Chondrocyte (in vitro differentiated cells): ENCODE measurements around the gene TCEA2. TPM values are rescaled to one million over a fixed set of nuclear protein-coding genes. Genes with fewer than 3 reads are reported as not detected.

Experiments used
- DNase-seq: peaks from one replicate; pipeline ENCODE4 v3.0.0; 2021; ENCODE audit warnings: mixed read lengths, low spot score
- H3K27ac Mint-ChIP-seq: one replicate; pipeline ENCODE4 v1.8.0; 2021; ENCODE audit warnings: mild to moderate bottlenecking, moderate library complexity, mixed read lengths; ENCODE audit not compliant: unreplicated experiment
- H3K27me3 Mint-ChIP-seq: 2 replicates; pipeline ENCODE4 v1.8.0; 2021; ENCODE audit warnings: low read depth, mixed read lengths
- H3K36me3 Mint-ChIP-seq: 2 replicates; pipeline ENCODE4 v1.8.0; 2021; ENCODE audit warnings: low read depth, mixed read lengths
- H3K4me1 Mint-ChIP-seq: 2 replicates; pipeline ENCODE4 v1.8.0; 2021; ENCODE audit warnings: low read depth, mild to moderate bottlenecking, mixed read lengths
- H3K4me3 Mint-ChIP-seq: one replicate; pipeline ENCODE4 v1.8.0; 2021; ENCODE audit warnings: mild to moderate bottlenecking, moderate library complexity, mixed read lengths; ENCODE audit not compliant: unreplicated experiment
- H3K9me3 Mint-ChIP-seq: 2 replicates; pipeline ENCODE4 v1.8.0; 2021; ENCODE audit warnings: low read depth, mixed read lengths
- total RNA-seq: library from RNA; stranded (reverse); gene quantifications from 3 replicates; pipeline ENCODE4 v1.2.1, GENCODE V29; 2021
- TF ChIP-seq, protein P1 (sequence below): fragments of 200-600 bp; sonication (generic); IDR thresholded peaks from 2 replicates; pipeline ENCODE4 v1.5.0; 2021; ENCODE audit warnings: antibody characterized with exemption, mild to moderate bottlenecking, moderate library complexity

Gene TCEA2
- total RNA-seq, 1 donor from 2014 or later, result 57.6 TPM

DNA sequence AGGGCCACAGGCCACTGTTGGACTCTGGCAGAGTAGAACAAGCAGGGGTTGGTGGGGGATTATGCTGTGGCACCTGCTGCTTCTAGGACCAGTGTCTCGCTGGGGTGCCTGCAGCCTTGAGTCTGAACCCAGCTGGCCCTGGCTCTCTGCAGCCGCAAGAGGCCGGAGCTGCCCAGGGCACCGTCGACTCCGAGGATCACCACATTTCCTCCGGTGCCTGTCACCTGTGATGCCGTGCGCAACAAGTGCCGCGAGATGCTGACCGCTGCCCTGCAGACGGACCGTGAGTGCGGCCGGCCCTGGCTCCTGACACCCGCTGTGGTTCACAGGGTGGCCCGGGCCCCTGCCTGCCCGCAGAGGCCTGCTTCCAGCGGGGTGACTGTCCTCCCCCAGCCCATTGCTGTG lies 6.2 kb downstream of the TCEA2 start:
- no peak for DNase-seq
- TF ChIP-seq, protein P1, sequence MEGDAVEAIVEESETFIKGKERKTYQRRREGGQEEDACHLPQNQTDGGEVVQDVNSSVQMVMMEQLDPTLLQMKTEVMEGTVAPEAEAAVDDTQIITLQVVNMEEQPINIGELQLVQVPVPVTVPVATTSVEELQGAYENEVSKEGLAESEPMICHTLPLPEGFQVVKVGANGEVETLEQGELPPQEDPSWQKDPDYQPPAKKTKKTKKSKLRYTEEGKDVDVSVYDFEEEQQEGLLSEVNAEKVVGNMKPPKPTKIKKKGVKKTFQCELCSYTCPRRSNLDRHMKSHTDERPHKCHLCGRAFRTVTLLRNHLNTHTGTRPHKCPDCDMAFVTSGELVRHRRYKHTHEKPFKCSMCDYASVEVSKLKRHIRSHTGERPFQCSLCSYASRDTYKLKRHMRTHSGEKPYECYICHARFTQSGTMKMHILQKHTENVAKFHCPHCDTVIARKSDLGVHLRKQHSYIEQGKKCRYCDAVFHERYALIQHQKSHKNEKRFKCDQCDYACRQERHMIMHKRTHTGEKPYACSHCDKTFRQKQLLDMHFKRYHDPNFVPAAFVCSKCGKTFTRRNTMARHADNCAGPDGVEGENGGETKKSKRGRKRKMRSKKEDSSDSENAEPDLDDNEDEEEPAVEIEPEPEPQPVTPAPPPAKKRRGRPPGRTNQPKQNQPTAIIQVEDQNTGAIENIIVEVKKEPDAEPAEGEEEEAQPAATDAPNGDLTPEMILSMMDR, result no peak
- no peaks in the 10 kb centered on the region for H3K27me3 Mint-ChIP-seq
- peaks cover 17% of the 10 kb centered on the region for H3K4me1 Mint-ChIP-seq
- no peak overlapping the region for H3K4me3 Mint-ChIP-seq
- no peak overlapping the region for H3K27ac Mint-ChIP-seq
- no peaks in the 10 kb centered on the region for H3K36me3 Mint-ChIP-seq
- no peaks in the 10 kb centered on the region for H3K9me3 Mint-ChIP-seq

DNA sequence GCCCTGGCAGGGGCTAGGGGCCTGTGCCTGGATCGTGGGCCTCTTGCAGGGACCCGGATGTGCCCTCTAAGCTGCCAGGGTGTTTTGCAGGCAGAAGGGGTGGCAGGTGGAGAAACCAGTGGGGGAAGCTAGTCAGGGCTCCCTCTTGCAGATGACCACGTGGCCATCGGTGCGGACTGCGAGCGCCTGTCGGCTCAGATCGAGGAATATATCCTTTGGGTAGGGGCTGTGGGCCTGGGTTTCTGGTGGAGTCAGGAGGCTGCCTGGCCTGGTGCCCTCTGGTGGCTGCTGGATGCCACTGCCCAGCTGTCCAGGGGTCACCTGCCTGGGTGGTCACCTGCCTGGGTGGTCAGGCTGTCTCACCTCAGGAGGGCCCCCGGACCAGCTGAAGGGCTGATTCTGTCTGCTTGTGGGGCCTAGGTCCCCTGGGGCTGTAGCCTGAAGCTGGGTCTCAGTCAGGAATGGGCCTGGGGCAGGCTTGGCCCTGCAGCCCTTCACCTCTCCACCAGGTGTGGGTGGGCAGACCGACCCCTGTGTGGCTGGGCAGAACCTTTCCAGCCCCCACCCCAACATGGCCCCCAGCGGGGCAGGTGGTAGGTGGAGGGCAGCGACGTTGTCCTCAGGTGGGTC lies 6.7 kb downstream of the TCEA2 start:
- H3K9me3 Mint-ChIP-seq, result no peaks in the 10 kb centered on the region
- H3K27ac Mint-ChIP-seq, result no peak overlapping the region
- H3K4me1 Mint-ChIP-seq, result peaks cover 12% of the 10 kb centered on the region
- TF ChIP-seq, protein P1, result peak; percentile 85
- no peaks in the 10 kb centered on the region for H3K36me3 Mint-ChIP-seq
- H3K27me3 Mint-ChIP-seq, result no peaks in the 10 kb centered on the region
- no peak for DNase-seq
- H3K4me3 Mint-ChIP-seq, result no peak overlapping the region

DNA sequence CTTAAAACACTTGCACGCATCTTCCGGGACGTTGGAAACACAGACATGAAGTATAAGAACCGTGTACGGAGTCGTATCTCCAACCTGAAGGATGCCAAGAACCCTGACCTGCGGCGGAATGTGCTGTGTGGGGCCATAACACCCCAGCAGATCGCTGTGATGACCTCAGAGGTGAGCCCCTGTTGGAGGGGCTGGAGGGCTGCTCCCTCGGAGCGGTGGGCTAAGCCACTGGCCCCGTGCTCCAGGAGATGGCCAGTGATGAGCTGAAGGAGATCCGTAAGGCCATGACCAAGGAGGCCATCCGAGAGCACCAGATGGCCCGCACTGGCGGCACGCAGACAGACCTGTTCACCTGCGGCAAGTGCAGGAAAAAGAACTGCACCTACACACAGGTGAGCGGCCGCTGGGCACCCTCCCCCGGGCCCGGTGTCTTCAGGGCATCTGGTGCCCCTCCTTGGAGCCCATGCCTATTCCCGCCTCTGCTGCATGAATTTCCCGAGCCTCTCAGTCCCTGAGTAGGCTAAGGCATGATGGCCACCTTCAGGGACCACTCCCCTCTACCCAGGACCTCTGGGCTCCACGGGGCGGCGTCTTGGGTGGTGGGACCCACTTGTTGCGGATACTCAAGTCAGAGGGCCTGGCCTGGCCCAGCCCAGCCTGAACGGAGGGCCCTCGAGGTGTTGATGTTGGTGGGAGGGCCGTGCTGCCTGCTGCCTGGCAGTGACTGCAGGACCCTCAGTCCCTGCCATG lies 7.4 kb downstream of the TCEA2 start:
- no peaks in the 10 kb centered on the region for H3K27me3 Mint-ChIP-seq
- TF ChIP-seq, protein P1, result no peak
- H3K27ac Mint-ChIP-seq, result no peak overlapping the region
- H3K4me1 Mint-ChIP-seq, result peaks cover 8% of the 10 kb centered on the region
- H3K9me3 Mint-ChIP-seq, result no peaks in the 10 kb centered on the region
- no peak for DNase-seq
- H3K4me3 Mint-ChIP-seq, result no peak overlapping the region
- H3K36me3 Mint-ChIP-seq, result no peaks in the 10 kb centered on the region

DNA sequence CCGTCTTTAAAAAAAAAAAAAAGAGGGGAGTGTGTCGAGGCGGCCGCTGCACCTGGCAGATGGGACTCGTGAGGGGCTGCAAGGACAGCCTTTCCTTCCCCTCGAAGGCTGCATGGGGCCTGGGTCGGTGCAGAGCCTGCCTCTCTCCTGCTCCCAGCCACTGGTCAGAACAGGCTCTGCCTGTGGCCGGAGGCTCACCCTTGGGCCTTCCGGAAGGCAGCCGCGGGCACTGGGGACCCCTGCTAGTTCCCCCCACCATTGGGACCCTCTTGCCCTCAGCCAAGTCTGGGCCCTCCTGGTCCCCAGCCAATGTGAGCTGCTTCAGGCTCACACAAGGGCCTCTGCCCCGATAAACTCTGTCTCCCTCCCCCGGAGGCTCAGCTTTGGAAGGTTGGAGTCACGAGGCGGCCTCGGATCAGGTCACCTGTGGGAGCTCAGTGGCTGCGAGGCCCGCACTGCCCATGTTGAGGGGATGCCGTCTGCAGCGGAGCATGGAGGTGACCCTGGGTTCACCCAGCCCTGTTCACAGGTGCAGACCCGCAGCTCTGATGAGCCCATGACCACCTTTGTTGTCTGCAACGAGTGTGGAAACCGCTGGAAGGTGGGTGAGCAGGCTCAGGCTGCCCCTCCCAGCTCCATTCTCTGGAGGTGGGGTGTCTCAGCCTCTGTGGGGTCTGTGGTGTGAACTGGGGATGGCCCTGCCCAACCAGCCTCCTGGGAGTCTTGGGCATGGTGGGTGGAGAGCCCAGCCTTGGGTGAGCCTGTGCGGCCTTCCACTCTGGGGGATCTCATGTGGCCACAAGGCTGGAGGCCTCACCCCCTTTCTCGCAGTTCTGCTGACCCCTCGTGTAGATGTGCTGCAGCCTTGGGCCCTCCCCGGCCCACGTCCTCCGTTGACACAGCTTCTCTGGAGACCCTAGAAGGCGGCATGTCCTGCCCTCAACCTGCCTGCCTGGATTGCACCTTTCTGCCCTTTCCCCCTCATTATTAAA lies 8.6 kb downstream of the TCEA2 start:
- Mint-ChIP-seq H3K27me3 (no peaks in the 10 kb centered on the region), H3K9me3 (no peaks in the 10 kb centered on the region), H3K27ac (no peak overlapping the region), H3K36me3 (no peaks in the 10 kb centered on the region), H3K4me3 (no peak overlapping the region), H3K4me1 (no peaks in the 10 kb centered on the region)
- no peak for DNase-seq
- TF ChIP-seq, protein P1, result no peak
